CD4-positive, alpha-beta T cell treated with Interleukin-15 for 1 hour (primary cell): ENCODE measurements around the gene RASL11A.
"Not testable (repeated sequence)": the region's sequence is repeated elsewhere in the genome, so short reads cannot be mapped to it uniquely, and the experiment has no call there.

ENCODE experiments used
- DNase-seq: peaks from one replicate; pipeline ENCODE4 v3.0.0-alpha.2; 2020

The RASL11A gene

GRCh38 chr13:27270594-27271520, at the start of gene RASL11A:
TSS of gene RASL11A (plus strand) at chr13:27270830. CDS start at chr13:27270945, 115 bp downstream.
- DNase-seq, result peak; percentile 67

GRCh38 chr13:27222100-27222499, 48.5 kb upstream of the RASL11A start:
- not testable (repeated sequence) for DNase-seq

- DNase-seq, result no peak
Measured at GRCh38 chr13:27226991-27227390, 43.6 kb upstream of the RASL11A start.

DNA sequence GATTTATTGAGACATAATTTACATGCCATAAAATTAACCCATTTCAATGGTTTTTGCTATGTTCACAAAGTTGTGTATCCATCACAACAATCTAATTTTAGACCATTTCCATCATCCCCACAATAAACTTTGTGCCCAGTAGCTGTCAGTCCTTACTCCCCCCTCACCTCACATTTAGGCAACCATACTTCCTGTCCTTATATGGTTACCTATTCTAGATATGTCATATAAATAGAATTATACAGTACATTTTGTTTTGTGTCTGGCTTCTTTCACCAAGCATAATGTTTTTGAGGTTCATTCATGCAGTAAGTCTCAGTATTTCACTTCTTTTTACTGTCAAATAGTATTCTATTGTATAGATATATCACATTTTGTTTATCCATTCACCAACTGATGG, 42.5 kb upstream of the RASL11A start:
- no peak for DNase-seq

DNA sequence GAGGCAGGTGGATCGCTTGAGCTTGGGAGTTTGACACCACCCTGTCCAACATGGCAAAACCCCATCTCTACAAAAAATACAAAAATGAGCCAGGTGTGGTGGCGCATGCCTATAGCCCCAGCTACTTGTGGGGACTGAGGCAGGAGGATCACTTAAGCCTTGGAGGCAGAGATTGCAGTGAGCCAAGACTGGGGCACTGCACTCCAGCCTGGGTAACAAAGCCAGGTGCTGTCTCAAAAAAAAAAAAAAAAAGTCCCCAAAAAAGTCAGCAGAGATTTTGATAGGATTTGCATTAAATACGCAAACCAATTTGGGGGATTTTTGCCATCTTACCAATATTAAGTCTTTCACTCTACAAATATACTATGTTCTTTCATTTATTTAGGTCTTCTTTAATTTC, 41.0 kb upstream of the RASL11A start:
- DNase-seq, result no peak

GRCh38 chr13:27233964-27234363, 36.7 kb upstream of the RASL11A start:
- no peak for DNase-seq

GRCh38 chr13:27236478-27236877, 34.2 kb upstream of the RASL11A start:
- DNase-seq, result no peak

- no peak for DNase-seq
Measured at GRCh38 chr13:27242702-27243101, 27.9 kb upstream of the RASL11A start.

DNA sequence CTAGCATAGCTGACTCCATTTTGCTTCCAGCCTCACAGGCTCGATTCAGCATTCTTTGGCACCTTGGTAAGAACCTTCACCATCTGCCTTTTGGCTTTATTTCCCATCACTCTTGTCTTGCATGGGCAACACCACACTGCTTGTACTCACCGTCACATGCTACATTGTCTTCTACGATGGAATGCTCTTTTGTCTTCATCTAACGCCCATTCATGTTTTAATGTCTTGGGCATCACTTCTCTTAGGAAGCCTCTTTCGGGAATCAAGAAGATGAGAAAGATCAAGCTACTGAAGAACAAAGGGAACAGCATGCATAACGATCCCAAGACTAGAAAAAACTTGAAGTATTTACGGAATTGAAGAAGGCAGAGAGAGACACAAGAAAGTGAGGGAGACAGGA, 25.0 kb upstream of the RASL11A start:
- no peak for DNase-seq

DNA sequence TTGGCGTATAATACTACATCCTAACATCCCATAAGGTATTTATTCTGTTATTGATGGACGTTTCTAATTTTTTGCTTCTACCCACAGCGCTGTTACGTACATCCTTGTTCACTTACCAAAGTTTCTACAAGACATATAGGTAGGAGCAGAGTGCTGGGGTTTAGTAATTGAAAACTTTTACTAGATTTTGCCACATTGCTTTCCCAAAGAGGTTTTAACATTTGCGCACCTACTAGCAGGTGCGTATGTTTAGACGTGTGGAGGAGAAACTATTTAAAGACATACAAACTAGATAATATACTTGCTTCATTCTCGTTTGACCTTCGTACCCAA, 19.8 kb upstream of the RASL11A start:
- DNase-seq, result no peak

GRCh38 chr13:27251166-27252091, 19.2 kb upstream of the RASL11A start, which contains the start of gene RPL21:
TSS of gene RPL21 (plus strand) at chr13:27251558. CDS start at chr13:27253777, 2,219 bp downstream.
- DNase-seq, result peak; percentile 92

DNA sequence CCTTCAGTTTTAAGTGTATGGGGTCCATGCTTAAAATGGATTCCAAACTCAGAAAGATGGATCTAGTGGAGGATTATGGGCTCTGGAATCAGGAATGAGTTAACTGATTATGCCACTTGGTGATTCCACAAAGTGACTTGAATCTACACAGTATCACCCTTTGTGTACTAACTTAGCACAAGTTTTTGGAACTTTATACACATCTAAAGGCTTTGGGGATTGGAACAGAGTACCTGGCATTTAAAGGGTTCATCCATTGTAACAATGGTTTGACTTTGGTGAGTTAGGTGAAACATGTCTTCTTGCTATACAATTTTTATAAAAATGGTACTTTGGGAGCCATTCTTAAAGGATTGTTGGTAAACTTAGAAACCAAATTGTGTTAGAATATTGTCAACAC, 18.2 kb upstream of the RASL11A start:
- no peak for DNase-seq

DNA sequence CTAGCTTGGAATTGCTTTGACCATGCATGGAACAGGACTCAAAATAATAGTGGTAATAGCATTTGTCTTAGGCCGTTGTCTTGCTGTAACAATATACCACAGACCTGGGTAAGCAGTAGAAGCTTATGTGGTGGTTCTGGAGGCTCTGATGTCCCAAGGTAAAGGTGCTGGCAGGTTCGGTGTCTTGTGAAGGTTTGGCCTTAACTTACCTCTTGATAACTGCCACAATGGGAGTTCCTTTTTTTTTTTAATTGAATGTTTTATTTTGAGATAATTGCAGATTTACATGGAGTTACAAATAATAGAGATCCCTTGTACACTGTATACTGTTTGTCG, 13.4 kb upstream of the RASL11A start:
- DNase-seq, result no peak

DNA sequence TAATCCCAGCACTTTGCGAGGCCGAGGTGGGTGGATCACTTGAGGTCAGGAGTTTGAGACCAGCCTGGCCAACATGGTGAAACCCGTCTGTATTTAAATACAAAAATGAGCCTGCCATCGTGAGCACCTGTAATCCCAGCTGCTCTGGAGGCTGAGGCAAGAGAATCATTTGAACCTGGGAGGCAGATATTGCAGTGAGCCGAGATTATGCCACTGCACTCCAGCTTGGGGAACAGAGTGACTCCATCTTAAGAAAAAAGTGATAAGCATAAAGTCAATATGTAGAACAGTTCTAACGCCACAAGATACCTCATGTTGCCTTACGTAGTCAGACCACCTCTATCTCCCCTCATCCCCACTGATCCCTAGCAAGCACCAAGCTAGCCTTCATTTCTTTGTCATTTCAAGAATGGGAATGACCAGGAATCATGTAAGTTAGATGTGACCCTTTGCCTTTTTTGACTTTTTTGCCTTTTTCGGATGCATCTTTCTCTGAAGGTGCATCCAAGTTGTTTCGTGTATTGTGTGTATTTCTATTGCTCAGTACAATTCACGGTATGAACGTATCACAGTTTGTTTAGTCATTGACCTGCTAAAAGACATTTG, 12.9 kb upstream of the RASL11A start:
- no peak for DNase-seq

DNA sequence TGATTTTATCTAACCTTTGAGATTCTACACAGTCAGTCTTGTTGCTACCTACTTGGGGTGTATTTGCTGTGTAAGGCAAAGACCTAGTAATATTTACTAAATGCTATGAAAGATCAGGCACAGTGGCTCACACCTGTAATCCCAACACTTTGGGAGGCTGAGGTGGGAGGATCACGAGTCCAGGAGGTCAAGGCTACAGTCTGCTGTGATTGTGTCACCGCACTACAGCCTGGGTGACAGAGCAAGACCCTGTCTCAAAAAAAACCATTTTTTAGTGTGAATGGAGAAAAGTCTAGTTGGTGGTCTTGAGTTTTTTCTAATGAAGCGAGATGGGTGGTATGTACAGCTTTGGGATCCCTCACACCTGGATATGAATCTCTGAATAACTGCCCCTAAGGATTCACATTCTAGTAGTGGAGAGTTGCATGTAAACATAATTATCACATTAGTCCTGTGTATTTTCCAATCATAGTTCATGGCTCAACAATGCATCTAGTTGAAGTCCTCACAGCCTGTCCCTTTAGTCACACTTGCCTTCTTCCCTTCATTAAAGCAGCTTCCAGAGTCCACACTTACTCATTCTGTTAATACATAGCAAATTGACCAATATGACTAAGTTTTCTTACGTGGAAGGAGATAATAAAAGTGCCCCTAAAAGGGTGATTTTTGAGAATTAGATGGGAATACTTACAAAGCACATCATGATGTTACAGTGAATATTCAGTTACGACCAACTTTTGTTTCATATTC, 11.8 kb upstream of the RASL11A start:
- no peak for DNase-seq

- DNase-seq, result no peak
Measured at GRCh38 chr13:27259831-27260230, 10.8 kb upstream of the RASL11A start.

- no peak for DNase-seq
Measured at GRCh38 chr13:27261396-27261795, 9.2 kb upstream of the RASL11A start.

DNA sequence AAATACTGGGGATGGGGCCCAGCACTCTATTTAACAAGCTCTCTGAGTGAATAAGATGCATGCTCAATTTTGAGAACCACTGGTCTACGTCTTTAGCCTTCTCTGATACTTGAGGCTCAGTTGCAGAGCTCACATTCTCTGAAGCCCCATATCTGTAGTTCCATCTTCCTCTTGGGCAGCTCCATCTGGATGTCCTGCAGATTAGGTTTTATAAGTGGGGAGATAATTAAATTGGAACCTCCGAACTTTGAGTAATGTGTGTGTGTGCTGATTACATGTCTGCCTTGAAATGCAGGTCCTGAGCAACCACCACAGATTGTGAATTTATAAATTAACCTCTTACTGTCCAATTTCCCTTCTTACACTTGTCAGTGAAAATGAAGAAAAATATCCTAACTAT, 7.2 kb upstream of the RASL11A start:
- no peak for DNase-seq

- no peak for DNase-seq
Measured at GRCh38 chr13:27264181-27264580, 6.4 kb upstream of the RASL11A start.

GRCh38 chr13:27264648-27265047, 6.0 kb upstream of the RASL11A start:
- DNase-seq, result no peak

GRCh38 chr13:27266917-27267316, 3.7 kb upstream of the RASL11A start:
- no peak for DNase-seq

- DNase-seq, result no peak
Measured at GRCh38 chr13:27267596-27267995, 3.0 kb upstream of the RASL11A start.
